Measurements from ENCODE around the gene LRCOL1. TPM values are rescaled to one million over a fixed set of nuclear protein-coding genes. Genes with fewer than 3 reads are reported as not detected.

LRCOL1 gene
- total and polyA plus RNA-seq, 10 of the 15 experiments (the other 5 are each of a cell fraction or from before 2014, with no cell fraction given): not detected

DNA sequence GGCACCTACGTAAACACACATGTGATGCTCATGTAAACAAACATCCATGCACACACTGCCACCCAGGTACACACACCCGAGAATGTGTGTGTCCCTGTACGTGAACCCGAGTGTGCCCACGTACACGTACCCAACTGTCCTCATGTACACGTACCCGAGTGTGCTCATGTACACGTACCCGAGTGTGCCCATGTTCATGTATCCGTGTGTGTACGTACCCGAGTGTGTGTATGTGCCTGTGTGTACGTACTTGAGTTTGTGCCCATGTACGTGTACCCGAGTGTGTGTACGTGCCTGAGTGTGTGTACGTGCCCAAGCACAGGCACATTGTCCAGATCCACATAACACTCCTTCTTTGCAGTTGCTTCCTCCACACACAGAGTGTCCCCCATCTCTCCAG lies 45.0 kb downstream of the LRCOL1 start:
- no TSS peak for BruUV-seq (replicated peaks)
- Histone ChIP-seq H3K9me3 (replicated peaks; ENCODE audit: control insufficient read depth, insufficient read depth, low read length) (no peaks in the 10 kb centered on the region), H3K4me1 (ENCODE audit: control insufficient read depth, insufficient read depth, low read length) (peaks cover 6% of the 10 kb centered on the region; the same call in 1 of the 2 replicates), H4K20me1 (ENCODE audit: control insufficient read depth, insufficient read depth) (no peaks in the 10 kb centered on the region), H3K4me2 (ENCODE audit: control insufficient read depth, insufficient read depth) (no peak overlapping the region), H3K27me3 (replicated peaks in 1 of 2; ENCODE audit: control insufficient read depth in 2 of 2, insufficient read depth in 2 of 2, low read length in 1 of 2) (no peaks in the 10 kb centered on the region), H3K36me3 (ENCODE audit: control insufficient read depth in 2 of 2, insufficient read depth in 2 of 2, low read length in 1 of 2) (no peaks in the 10 kb centered on the region; a peak in 2 of 4 replicates), H2AFZ (ENCODE audit: control insufficient read depth, low read depth, low read length) (no peak overlapping the region), H3K79me2 (ENCODE audit: control insufficient read depth, insufficient read depth, low read length) (no peaks in the 10 kb centered on the region), H3K4me3 (no peak overlapping the region), H3K9ac (ENCODE audit: control insufficient read depth, insufficient read depth, low read length) (no peak overlapping the region), H3K27ac (ENCODE audit: control insufficient read depth, insufficient read depth) (no peak overlapping the region)
- ChIA-PET POLR2A (no interaction called here), RAD21 (ENCODE audit: unreplicated experiment) (no interaction called here), CTCF (no interaction called here), SMC1A (ENCODE audit: uncharacterized antibody, unreplicated experiment) (no interaction called here)
- intact Hi-C loops (cut with micrococcal nuclease; ENCODE audit: unreplicated experiment) (no loop called here), in situ Hi-C loops (cut with MboI) (no loop called here)
- no peak for DNase-seq (ENCODE audit: low read depth, low spot score)
- 98% methylated on average over 18 of the region's 18 CpGs for WGBS (ENCODE audit: insufficient coverage, insufficient replicate concordance, low lambda C conversion rate, missing lambda C conversion rate)
- TF ChIP-seq POLR2A (IDR thresholded peaks at IDR 0.05; ENCODE audit: low read depth, low read length) (0 out of 2 replicates have a peak, but pooled peaks have one; percentile 29), PAX8 (IDR thresholded peaks at IDR 0.05) (no peak)
- FAIRE-seq: no peak
- no peak for ATAC-seq

DNA sequence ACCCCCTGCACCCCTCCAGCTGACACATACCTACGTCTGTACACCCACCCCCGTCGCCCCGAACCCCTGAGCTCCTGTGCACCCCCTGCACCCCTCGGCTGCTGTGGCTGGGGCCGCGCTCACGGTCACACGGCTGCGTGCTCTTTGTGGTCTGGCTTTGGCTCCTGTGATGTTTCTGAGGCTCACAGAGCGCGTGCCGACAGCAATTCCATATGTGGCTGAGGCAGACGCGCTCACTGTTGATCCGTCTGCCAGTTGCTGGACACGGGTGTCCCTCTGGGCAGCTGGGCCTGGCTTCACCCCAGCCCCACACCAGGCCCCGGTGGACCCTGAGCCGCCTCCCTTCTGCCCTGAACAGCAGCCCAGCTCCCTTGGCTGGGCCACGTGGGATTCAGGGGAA lies 46.5 kb downstream of the LRCOL1 start:
- no peak for FAIRE-seq
- DNase-seq (ENCODE audit: low read depth, low spot score): no peak
- no peaks in the 10 kb centered on the region for H3K79me2 ChIP-seq (ENCODE audit: control insufficient read depth, insufficient read depth, low read length)
- TF ChIP-seq ZNF217 (IDR thresholded peaks at IDR 0.05) (no peak), EED (IDR thresholded peaks at IDR 0.05; ENCODE audit: low read depth) (no peak), ELK1 (IDR thresholded peaks at IDR 0.05; ENCODE audit: low read depth, low read length) (no peak), NR2C1 (IDR thresholded peaks at IDR 0.05) (no peak), HCFC1 (IDR thresholded peaks at IDR 0.05; ENCODE audit: low read length) (no peak)
- POLR2A ChIA-PET: no interaction called here
- CTCF ChIA-PET: no interaction called here
- no peak overlapping the region for H2AFZ ChIP-seq (ENCODE audit: control insufficient read depth, low read depth, low read length)
- H3K4me2 ChIP-seq (ENCODE audit: control insufficient read depth, insufficient read depth): no peak overlapping the region
- H3K4me1 ChIP-seq (ENCODE audit: control insufficient read depth, insufficient read depth, low read length): peaks cover 6% of the 10 kb centered on the region; the same call in 1 of the 2 replicates
- in situ Hi-C loops (cut with MboI) (no loop called here), intact Hi-C loops (cut with micrococcal nuclease; ENCODE audit: unreplicated experiment) (loop anchor here (5.0 kb wide), 1 partner anchor 412 kb away; no protein-coding TSS in a partner anchor)
- SMC1A ChIA-PET (ENCODE audit: uncharacterized antibody, unreplicated experiment): no interaction called here
- H3K9ac ChIP-seq (ENCODE audit: control insufficient read depth, insufficient read depth, low read length): no peak overlapping the region
- no peaks in the 10 kb centered on the region for H4K20me1 ChIP-seq (ENCODE audit: control insufficient read depth, insufficient read depth)
- BruUV-seq (replicated peaks): no TSS peak
- WGBS (ENCODE audit: insufficient coverage, insufficient replicate concordance, low lambda C conversion rate, missing lambda C conversion rate): 93% methylated on average over 16 of the region's 20 CpGs
- no peak overlapping the region for H3K27ac ChIP-seq (ENCODE audit: control insufficient read depth, insufficient read depth)
- H3K4me3 ChIP-seq: no peak overlapping the region
- no peak for ATAC-seq
- H3K27me3 ChIP-seq (replicated peaks in 1 of 2; ENCODE audit: control insufficient read depth in 2 of 2, insufficient read depth in 2 of 2, low read length in 1 of 2): no peaks in the 10 kb centered on the region
- H3K9me3 ChIP-seq (replicated peaks; ENCODE audit: control insufficient read depth, insufficient read depth, low read length): no peaks in the 10 kb centered on the region
- RAD21 ChIA-PET (ENCODE audit: unreplicated experiment): no interaction called here
- no peaks in the 10 kb centered on the region; a peak in 1 of 4 replicates for H3K36me3 ChIP-seq (ENCODE audit: control insufficient read depth in 2 of 2, insufficient read depth in 2 of 2, low read length in 1 of 2)
